GM18858 (cell line): ENCODE data around the gene PLBD2.

Experiments
- ATAC-seq: cut with Tn5 transposase; IDR thresholded peaks from one replicate; pipeline ENCODE4 v1.9.1; 2021; ENCODE audit not compliant: unreplicated experiment

Gene PLBD2

DNA sequence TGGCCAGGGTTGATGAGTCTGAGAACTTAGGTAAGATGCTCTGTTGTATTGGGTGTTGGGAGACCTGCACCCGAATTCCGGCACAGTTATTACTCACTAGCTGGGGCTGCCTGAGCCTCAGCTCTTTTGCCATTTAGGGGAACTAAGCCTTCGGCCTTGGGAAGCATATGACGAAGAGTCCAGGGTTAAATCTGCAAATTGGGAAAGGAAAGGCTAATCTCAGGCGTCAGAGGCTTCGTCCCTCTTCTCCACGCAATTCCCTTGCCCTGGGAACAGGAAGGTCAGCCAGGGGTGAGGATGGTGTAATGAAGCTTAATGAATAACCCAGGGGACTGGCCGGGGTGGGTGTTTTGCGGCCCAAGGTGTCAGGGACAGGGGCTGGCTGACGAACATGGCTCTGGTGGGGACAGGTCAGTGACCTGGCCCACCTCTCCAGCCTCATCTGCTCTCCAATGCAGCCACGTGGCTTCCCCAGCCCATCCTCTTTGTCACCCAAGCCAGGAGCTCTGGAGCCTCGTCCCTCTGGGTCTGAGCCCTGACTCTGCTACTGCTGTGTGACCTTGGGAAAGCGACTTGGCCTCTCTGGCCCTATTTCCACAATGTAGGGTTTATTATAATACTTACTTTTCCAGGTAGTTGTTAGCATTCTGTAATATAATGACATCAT lies 60.0 kb downstream of the PLBD2 start:
- ATAC-seq, result no peak

- no peak for ATAC-seq
Observed at GRCh38 chr12:113420996-113421595, 62.7 kb downstream of the PLBD2 start.

GRCh38 chr12:113422030-113422885 lies 63.9 kb downstream of the PLBD2 start, which contains the start of gene SDSL:
Gene SDSL (plus strand): TSS chr12:113422380. CDS start chr12:113427983, 5,603 bp downstream.
- peak; percentile 70 for ATAC-seq

GRCh38 chr12:113422886-113423669 lies 64.7 kb downstream of the PLBD2 start:
- no peak for ATAC-seq

DNA sequence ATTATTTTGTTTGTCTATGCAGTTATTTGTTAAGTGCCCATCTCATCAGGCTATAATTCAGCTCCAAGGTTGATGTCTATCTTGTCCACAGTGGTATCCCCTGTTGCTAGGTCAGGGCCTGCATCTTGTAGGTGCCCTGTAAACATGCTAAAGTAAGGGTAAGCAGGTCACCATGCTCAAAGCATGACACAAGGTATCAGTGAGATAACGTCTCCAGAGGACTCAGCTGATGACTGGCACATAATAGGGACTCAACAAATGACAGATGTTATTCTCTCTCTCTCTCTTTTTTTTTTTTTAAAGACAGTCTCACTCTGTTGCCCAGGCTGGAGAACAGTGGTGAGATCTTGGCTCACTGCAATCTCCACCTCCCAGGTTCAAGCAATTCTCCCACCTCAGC lies 66.1 kb downstream of the PLBD2 start:
- ATAC-seq, result no peak

DNA sequence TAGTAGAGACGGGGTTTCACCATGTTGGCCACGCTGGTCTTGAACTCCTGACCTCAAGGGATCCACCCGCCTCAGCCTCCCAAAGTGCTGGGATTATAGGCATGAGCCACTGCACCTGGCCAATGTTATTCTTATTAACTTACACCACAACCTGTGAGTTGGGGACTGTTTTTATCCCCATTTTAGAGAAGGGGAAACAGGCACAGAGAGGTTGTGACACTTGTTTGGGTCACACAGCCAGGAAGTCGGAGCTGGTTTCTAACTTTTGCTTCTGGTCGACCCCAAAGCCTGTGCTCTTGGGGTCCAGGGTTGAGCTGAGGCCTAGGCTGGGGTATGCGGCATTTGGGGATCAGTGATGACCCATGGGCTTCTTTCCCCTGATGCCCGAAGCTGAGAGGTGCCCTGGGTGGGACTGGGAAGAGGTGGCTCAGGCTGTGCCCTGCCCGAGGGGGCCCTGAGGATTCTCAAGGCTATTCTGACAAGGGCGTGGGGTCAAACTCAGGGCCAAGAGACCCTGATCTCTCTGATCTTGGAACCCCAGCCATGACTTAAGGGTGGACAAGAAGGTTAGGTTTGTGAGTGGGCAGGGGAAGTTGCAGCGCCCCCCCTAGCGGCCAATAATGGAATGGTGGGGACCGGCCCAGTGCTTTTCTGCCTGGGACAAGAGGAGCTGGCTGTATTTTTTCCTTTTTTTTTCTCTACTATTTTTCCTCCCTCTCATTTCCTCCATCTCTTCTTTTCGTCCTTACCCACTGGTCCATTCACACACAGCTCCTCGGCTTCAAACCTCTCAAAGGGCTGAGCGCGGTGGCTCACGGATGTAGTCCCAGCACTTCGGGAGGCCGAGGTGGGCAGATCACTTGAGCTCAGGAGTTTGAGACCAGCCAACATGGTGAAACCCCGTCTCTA lies 66.8 kb downstream of the PLBD2 start:
- no peak for ATAC-seq

- ATAC-seq, result no peak
Observed at GRCh38 chr12:113425960-113426453, 67.6 kb downstream of the PLBD2 start.

GRCh38 chr12:113427882-113428281 lies 69.5 kb downstream of the PLBD2 start:
- no peak for ATAC-seq

- no peak for ATAC-seq
Observed at GRCh38 chr12:113428482-113428881, 70.1 kb downstream of the PLBD2 start.

DNA sequence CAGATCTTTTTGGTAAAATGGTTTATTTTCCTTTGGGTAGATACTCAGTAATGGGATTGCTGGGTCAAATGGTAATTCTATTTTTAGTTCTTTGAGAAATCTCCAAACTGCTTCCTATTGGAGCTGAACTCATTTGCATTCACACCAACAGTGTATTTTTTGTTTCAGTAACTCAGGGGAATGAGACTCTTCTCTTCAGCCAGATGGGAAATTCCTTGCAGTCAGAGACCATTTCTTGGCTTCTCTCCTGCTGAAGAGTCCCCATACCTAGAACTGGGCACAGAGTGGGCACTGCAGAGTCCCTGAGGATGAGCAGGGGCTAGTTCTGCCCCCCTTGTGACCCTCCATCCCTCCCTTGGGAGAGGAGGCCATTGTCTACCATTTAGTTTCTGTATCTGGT lies 74.6 kb downstream of the PLBD2 start:
- ATAC-seq, result no peak

GRCh38 chr12:113435367-113435766 lies 77.0 kb downstream of the PLBD2 start:
- ATAC-seq, result no peak

GRCh38 chr12:113436586-113436985 lies 78.2 kb downstream of the PLBD2 start:
- ATAC-seq, result no peak

DNA sequence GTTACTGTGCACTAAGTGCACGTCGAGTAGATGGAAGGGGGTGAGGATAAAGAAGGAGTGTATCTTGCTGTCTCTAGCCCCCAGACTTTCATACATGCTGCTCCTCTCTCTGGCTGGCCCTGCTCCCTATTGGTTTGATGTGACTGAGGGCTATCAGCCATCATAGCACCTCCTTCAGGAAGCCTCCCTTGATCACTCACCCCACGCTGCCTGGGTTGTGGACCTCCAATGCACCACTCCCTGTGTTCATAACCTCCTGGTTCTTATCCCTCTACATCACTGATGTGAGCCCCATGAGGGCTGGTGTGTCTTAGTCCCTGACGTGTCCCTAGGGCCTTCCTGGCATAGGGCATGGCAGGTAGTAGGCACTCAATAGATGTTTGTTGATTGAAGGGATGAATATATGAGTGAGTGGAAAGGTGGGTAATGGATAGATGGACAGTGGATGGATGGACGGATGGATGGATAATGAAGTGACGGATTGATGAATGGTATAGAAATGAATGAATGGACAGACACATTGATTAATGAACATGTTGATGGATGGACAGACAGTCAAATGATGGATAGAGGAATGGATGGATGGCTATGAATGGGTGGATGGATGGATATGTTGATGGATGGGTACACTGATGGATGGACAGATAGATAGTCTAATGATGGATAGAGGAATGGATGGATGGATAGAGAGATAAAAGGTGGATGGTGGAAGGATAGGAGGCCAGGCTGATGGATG lies 78.8 kb downstream of the PLBD2 start:
- ATAC-seq, result no peak

DNA sequence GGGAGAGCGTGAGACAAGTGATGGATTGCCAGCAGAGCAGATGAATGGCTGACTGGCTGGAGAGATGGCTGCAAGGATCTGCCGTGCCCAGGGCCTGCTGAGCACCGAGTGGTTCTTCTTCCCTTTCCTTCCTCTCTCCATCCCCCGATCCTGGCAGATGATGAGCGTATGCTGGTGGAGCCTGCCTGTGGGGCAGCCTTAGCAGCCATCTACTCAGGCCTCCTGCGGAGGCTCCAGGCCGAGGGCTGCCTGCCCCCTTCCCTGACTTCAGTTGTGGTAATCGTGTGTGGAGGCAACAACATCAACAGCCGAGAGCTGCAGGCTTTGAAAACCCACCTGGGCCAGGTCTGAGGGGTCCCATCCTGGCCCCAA lies 79.3 kb downstream of the PLBD2 start:
- no peak for ATAC-seq

GRCh38 chr12:113438523-113439300 lies 80.3 kb downstream of the PLBD2 start:
- ATAC-seq, result no peak

- ATAC-seq, result no peak
Observed at GRCh38 chr12:113439301-113439597, 80.9 kb downstream of the PLBD2 start.

DNA sequence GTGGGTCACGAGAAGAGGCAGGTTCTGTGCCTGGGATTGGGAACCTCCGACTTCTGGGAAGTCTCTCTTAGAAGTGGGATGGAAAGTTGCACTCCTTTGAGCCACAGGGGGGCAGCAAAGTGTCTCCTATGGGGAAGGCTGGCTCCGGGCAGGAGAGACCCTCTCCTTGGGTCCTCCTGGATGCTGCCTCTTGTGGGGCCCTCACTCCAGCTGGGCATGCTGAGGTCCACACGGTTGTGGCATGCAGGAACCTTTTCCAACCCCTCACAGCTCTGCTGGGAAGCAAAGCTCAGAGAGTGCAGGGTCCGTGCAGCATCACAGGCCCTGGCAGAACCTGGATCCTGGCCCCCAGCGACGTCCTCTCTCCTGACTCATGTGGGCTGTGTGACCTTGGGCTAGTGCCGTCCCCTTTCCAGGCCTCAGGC lies 81.2 kb downstream of the PLBD2 start:
- ATAC-seq, result no peak

DNA sequence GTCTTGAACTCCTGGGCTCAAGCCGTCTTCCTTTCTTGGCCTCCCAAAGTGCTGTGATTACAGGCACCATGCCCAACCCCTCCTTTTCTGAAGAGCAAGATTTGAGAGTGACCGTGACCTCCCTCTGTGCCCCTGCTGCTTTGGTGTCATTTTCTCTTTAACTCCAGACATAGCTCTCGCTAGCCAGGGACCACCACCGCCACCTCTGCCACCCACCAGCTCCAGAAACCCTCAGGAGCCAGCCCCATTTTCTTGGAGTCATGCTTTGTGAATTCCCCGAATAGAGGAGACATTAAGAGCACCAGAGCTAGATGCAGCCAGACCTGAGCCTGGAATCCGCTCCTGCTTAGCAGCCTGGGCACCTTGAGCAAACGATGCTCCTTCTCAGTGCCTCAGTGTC lies 81.9 kb downstream of the PLBD2 start:
- ATAC-seq, result no peak
